Endothelial cell of umbilical vein (primary cell): Measurements from ENCODE around the gene SEMA7A. TPM values are rescaled to one million over a fixed set of nuclear protein-coding genes. Genes with fewer than 3 reads are reported as not detected.
A peak's percentile ranks its signal among the peaks of the same experiment; 100 is the strongest.

Experiments
- BruUV-seq: library from RNA; stranded (reverse); fragments of 400-500 nt; replicated peaks from 2 replicates; lab custom pipeline; 2021; lab: Mats Ljungman, UMichigan
- CTCF ChIA-PET: fragments of 300-600, 350-600 bp; sonication (Branson Sonifier 250); formaldehyde crosslinking; loops from one replicate; lab custom pipeline; 2021; ENCODE audit warnings: antibody characterized with exemption, inconsistent platforms; lab: Charles Lee
- POLR2A ChIA-PET: fragments of 300-600, 350-600 bp; sonication (Branson Sonifier 250); formaldehyde crosslinking; loops from one replicate; lab custom pipeline; 2021; ENCODE audit warnings: antibody characterized with exemption, inconsistent platforms; lab: Charles Lee
- DNase-seq: peaks from one replicate; pipeline ENCODE4 v3.0.0-alpha.2; 2011; ENCODE audit warnings: low read depth, low spot score
- FAIRE-seq: peaks from 2 replicates; lab custom pipeline; 2011; peaks lifted over from hg19 to GRCh38; lab: Jason Lieb, UNC
- H2AFZ ChIP-seq: 2 replicates; pipeline ENCODE4 v1.6.0; 2012; ENCODE audit warnings: low read depth, low read length, control low read depth, inconsistent platforms
- H3K27ac ChIP-seq: 2 replicates; pipeline ENCODE4 v1.5.1; 2011; ENCODE audit warnings: low read depth, mild to moderate bottlenecking, control low read depth, low read length, moderate library complexity; ENCODE audit not compliant: insufficient read depth
- H3K27me3 ChIP-seq, 2 experiments: 2 replicates each; pipeline versions ENCODE4 v1.6.0 to v1.6.1; 2011; ENCODE audit warnings: low read length in 2 of 2, mixed read lengths in 1 of 2; ENCODE audit not compliant: control insufficient read depth in 2 of 2, insufficient read depth in 2 of 2
- H3K36me3 ChIP-seq, 2 experiments: 2 replicates in 1 of 2; 3 replicates in 1 of 2; pipeline ENCODE4 v1.5.1; 2011; ENCODE audit warnings: low read length in 2 of 2, mild to moderate bottlenecking in 1 of 2, moderate library complexity in 1 of 2; ENCODE audit not compliant: control insufficient read depth in 2 of 2, insufficient read depth in 2 of 2; ENCODE audit errors: extremely low read depth in 1 of 2
- H3K4me1 ChIP-seq: 3 replicates; pipeline ENCODE4 v1.5.1; 2011; ENCODE audit warnings: mild to moderate bottlenecking, low read length; ENCODE audit not compliant: control insufficient read depth, insufficient read depth; ENCODE audit errors: extremely low read depth
- H3K4me2 ChIP-seq: 2 replicates; pipeline ENCODE4 v1.6.1; 2011; ENCODE audit warnings: low read length, control low read depth, mixed read lengths; ENCODE audit not compliant: insufficient read depth
- H3K4me3 ChIP-seq, 3 experiments: fragments of 200-600 bp in 1 of 3; sonication (generic), shearing (Covaris generic) in 1 of 3; replicated peaks in 1 of 3; 2 replicates each; pipeline ENCODE4 v1.5.1; 2011 to 2016; ENCODE audit warnings: control low read depth in 3 of 3, low read length in 3 of 3, mild to moderate bottlenecking in 2 of 3, inconsistent platforms in 1 of 3, low read depth in 1 of 3, moderate library complexity in 1 of 3; ENCODE audit not compliant: insufficient read depth in 1 of 3
- H3K79me2 ChIP-seq: 2 replicates; pipeline ENCODE4 v1.6.0; 2012; ENCODE audit warnings: low read length, inconsistent platforms; ENCODE audit not compliant: control insufficient read depth, insufficient read depth
- H3K9ac ChIP-seq: replicated peaks from 2 replicates; pipeline ENCODE3; 2011; ENCODE audit warnings: low read length, control low read depth; ENCODE audit not compliant: insufficient read depth; ENCODE audit errors: extremely low read depth
- H3K9me1 ChIP-seq: replicated peaks from 3 replicates; pipeline ENCODE4 v1.6.0; 2011; ENCODE audit warnings: mild to moderate bottlenecking, low read length; ENCODE audit not compliant: control insufficient read depth, insufficient read depth; ENCODE audit errors: extremely low read depth
- H3K9me3 ChIP-seq: replicated peaks from 2 replicates; pipeline ENCODE4 v1.5.1; 2012; ENCODE audit warnings: low read length, inconsistent platforms; ENCODE audit not compliant: control insufficient read depth, insufficient read depth
- H4K20me1 ChIP-seq: replicated peaks from 2 replicates; pipeline ENCODE3; 2011; ENCODE audit warnings: mild to moderate bottlenecking, low read length; ENCODE audit not compliant: control insufficient read depth, insufficient read depth; ENCODE audit errors: extremely low read depth
- CTCF ChIP-seq, 2 donors: IDR thresholded peaks; 1 replicate in 1 of 2; 2 replicates in 1 of 2; pipeline ENCODE4 v1.5.1; 2011; ENCODE audit warnings: low read length in 2 of 2, mild to moderate bottlenecking in 2 of 2, moderate library complexity in 2 of 2, control low read depth in 1 of 2, inconsistent platforms in 1 of 2, low read depth in 1 of 2; ENCODE audit not compliant: insufficient read depth in 1 of 2; ENCODE audit errors: extremely low read depth in 1 of 2
- EZH2 ChIP-seq: IDR thresholded peaks from 2 replicates; pipeline ENCODE4 v1.6.1; 2012; ENCODE audit warnings: borderline replicate concordance, low read depth, mild to moderate bottlenecking, moderate library complexity, low read length, inconsistent platforms; ENCODE audit not compliant: severe bottlenecking
- JUN ChIP-seq: IDR thresholded peaks from 2 replicates; pipeline ENCODE4 v1.6.1; 2011; ENCODE audit warnings: borderline replicate concordance, low read depth; ENCODE audit not compliant: insufficient read length, insufficient read depth
- MYC ChIP-seq: IDR thresholded peaks from one replicate; pipeline ENCODE4 v1.6.1; 2011; ENCODE audit warnings: mild to moderate bottlenecking, low read depth, low read length
- dilution Hi-C: fragments of 300-500 bp; cut with MboI; formaldehyde crosslinking; loops from one replicate; pipeline ENCODE4 v1.15.0; 2019; ENCODE audit warnings: low sequenced_read_pairs; ENCODE audit not compliant: extremely low pct_ligation_motif_present
- intact Hi-C: fragments of 100-400 bp; cut with micrococcal nuclease; formaldehyde crosslinking; loops from one replicate; pipeline ENCODE4 v1.10.0; 2022
- polyA plus RNA-seq, 4 experiments: library from polyadenylated mRNA; depleted of rRNA in 3 of 4; stranded (reverse) in 3 of 4; unstranded in 1 of 4; fragments of >200 nt; gene quantifications; 2 replicates each; pipeline versions ENCODE4 v1.2.1 to v1.2.3, GENCODE V29; 2011 to 2012; ENCODE audit warnings: missing spikeins in 1 of 4
- total RNA-seq: library from RNA; stranded (reverse); gene quantifications from 2 replicates; pipeline ENCODE4 v1.2.3, GENCODE V29; 2021
- TF ChIP-seq, protein P1 (sequence below): IDR thresholded peaks from 2 replicates; pipeline ENCODE4 v1.6.1; 2011; ENCODE audit not compliant: insufficient read depth, insufficient read length

SEMA7A gene
- total and polyA plus RNA-seq, 2 donors (not counting 3 experiments of a cell fraction or from before 2014, with no cell fraction given): 1.7 to 2.0 TPM

GRCh38 chr15:74389241-74390048 is 44.3 kb downstream of the SEMA7A start:
- Histone ChIP-seq H3K4me2 (no peak overlapping the region), H3K4me3 (no peak overlapping the region), H3K9me1 (no peaks in the 10 kb centered on the region), H3K9ac (no peak overlapping the region), H3K27me3 (no peaks in the 10 kb centered on the region), H3K4me1 (peaks cover 21% of the 10 kb centered on the region), H4K20me1 (no peaks in the 10 kb centered on the region), H3K79me2 (no peaks in the 10 kb centered on the region), H3K27ac (no peak overlapping the region), H2AFZ (no peak overlapping the region), H3K9me3 (no peaks in the 10 kb centered on the region), H3K36me3 (no peaks in the 10 kb centered on the region)
- BruUV-seq: no TSS peak
- TF ChIP-seq, protein P1, sequence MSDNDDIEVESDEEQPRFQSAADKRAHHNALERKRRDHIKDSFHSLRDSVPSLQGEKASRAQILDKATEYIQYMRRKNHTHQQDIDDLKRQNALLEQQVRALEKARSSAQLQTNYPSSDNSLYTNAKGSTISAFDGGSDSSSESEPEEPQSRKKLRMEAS: no peak
- no peak for TF ChIP-seq MYC
- no peak for TF ChIP-seq JUN
- no peak for TF ChIP-seq EZH2
- no peak for TF ChIP-seq CTCF (IDR thresholded peaks at IDR 0.05; ENCODE audit: extremely low read depth in 1 of 2, insufficient read depth in 1 of 2, low read depth in 1 of 2, low read length in 2 of 2)
- FAIRE-seq: no peak
- intact Hi-C loops: no loop called here
- dilution Hi-C loops: no loop called here
- DNase-seq: peak; percentile 30
- CTCF ChIA-PET: interaction anchor here (0.7 to 13.9 kb wide), 6 partner anchors 11 to 382 kb away, joined by 3 to 313 read pairs (median 3); no protein-coding TSS in a partner anchor
- POLR2A ChIA-PET: no interaction called here
